Epithelial cell of proximal tubule (primary cell): Measurements from ENCODE around the gene NR1D1. TPM values are rescaled to one million over a fixed set of nuclear protein-coding genes. Genes with fewer than 3 reads are reported as not detected.

Source experiments
- DNase-seq: peaks from one replicate; pipeline ENCODE4 v3.0.0-alpha.2; 2011; ENCODE audit warnings: low read depth
- H3K4me3 ChIP-seq: 2 replicates; pipeline ENCODE4 v1.5.1; 2011; ENCODE audit warnings: low read depth, mild to moderate bottlenecking, low read length
- CTCF ChIP-seq: conservative IDR thresholded peaks from 2 replicates; pipeline ENCODE4 v1.5.1; 2012; ENCODE audit warnings: low read depth, mild to moderate bottlenecking, low read length
- total RNA-seq: library from RNA; depleted of rRNA; stranded (reverse); fragments of >200 nt; gene quantifications from 2 replicates; pipeline ENCODE4 v1.2.3, GENCODE V29; 2015

The NR1D1 gene
- total RNA-seq, 1 donor from 2014 or later = 0.40 TPM

GRCh38 chr17:40065769-40066510 is 34.4 kb downstream of the NR1D1 start:
- DNase-seq = no peak
- H3K4me3 ChIP-seq = no peak overlapping the region
- TF ChIP-seq CTCF = no peak

- H3K4me3 ChIP-seq = peak overlapping the region; percentile 93
- no peak for DNase-seq
- no peak for TF ChIP-seq CTCF
Observed at GRCh38 chr17:40064971-40065768, 35.2 kb downstream of the NR1D1 start.

GRCh38 chr17:40063901-40064531 is 36.4 kb downstream of the NR1D1 start:
- TF ChIP-seq CTCF = no peak
- DNase-seq = no peak
- H3K4me3 ChIP-seq = peak overlapping the region; percentile 93

GRCh38 chr17:40063187-40063771 is 37.1 kb downstream of the NR1D1 start:
- peak overlapping the region; percentile 93 for H3K4me3 ChIP-seq
- DNase-seq = no peak
- no peak for TF ChIP-seq CTCF

GRCh38 chr17:40062329-40063186 is 37.8 kb downstream of the NR1D1 start, which contains the start of gene THRA:
TSS of gene THRA (plus strand) at chr17:40062965. CDS start at chr17:40074489, 11,524 bp downstream.
- DNase-seq = no peak
- TF ChIP-seq CTCF = no peak
- H3K4me3 ChIP-seq = peak within 1 kb of the TSS; percentile 93

- TF ChIP-seq CTCF = no peak
- no peak for DNase-seq
- no peak overlapping the region for H3K4me3 ChIP-seq
Observed at GRCh38 chr17:40061609-40062038, 38.8 kb downstream of the NR1D1 start.
